Measurements from ENCODE around the gene TECPR1.

DNA sequence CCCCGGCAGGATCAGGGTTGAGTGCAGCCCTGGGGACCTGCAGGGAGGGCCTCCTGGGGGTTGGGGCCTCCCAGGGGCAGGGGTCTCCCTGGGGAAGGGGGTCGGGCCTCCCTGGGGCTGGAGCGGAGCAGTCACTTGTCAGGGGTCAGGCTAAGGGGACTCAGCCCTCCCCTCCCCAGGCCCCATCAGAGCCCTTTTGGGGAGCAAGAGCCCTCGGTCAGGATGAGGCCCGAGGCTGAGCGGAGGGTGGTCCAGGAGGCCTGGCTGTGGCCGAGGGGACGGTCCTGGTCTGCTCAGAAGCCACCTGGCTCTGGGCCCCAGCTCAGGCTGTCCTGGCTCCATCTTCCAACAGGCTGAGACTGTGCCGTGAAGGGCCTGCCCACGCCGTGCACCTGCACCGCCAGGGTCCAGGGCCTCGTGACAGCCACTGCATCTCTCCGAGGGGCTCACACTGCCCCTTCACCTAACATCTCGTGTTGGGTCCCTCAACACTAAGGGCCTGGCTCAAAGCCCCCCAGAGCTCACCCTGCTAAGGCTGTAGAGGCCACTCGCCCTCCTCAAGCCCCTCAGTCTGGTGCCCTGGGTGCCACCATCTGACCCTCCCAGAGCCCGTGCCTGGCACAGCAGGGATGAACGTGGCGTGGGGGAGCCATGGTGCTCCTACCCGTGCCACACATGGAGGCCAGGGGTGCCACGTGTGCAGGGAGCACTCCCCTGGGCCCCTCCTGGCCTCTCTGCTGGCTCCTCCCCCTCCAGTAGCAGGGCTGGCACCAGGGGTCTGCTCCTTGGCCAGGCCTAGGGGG lies 27.9 kb downstream of the TECPR1 start:
- TF ChIP-seq, protein P1, sequence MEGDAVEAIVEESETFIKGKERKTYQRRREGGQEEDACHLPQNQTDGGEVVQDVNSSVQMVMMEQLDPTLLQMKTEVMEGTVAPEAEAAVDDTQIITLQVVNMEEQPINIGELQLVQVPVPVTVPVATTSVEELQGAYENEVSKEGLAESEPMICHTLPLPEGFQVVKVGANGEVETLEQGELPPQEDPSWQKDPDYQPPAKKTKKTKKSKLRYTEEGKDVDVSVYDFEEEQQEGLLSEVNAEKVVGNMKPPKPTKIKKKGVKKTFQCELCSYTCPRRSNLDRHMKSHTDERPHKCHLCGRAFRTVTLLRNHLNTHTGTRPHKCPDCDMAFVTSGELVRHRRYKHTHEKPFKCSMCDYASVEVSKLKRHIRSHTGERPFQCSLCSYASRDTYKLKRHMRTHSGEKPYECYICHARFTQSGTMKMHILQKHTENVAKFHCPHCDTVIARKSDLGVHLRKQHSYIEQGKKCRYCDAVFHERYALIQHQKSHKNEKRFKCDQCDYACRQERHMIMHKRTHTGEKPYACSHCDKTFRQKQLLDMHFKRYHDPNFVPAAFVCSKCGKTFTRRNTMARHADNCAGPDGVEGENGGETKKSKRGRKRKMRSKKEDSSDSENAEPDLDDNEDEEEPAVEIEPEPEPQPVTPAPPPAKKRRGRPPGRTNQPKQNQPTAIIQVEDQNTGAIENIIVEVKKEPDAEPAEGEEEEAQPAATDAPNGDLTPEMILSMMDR (IDR thresholded peaks at IDR 0.05), result no peak
- no peak for TF ChIP-seq POLR2A (IDR thresholded peaks at IDR 0.05)
